A549 (cell line): ENCODE measurements around the gene SEMA7A.

Experiments
- BCL3 ChIP-seq: fragments of >200 bp; sonication (Bioruptor Twin); formaldehyde crosslinking; IDR thresholded peaks from 3 replicates; pipeline ENCODE4 v1.6.1; 2016
- CTCF ChIP-seq: fragments of >200 bp; sonication (Bioruptor Twin); formaldehyde crosslinking; IDR thresholded peaks from 3 replicates; pipeline ENCODE4 v1.5.1; 2016
- KDM1A ChIP-seq: fragments of 200-600 bp; sonication (generic); IDR thresholded peaks from 2 replicates; pipeline ENCODE4 v1.6.1; 2016; ENCODE audit warnings: low read depth, mild to moderate bottlenecking
- SREBF2 ChIP-seq: fragments of 450-650 bp; IDR thresholded peaks from 2 replicates; pipeline ENCODE4 v1.6.1; 2014; ENCODE audit warnings: mild to moderate bottlenecking, moderate library complexity

GRCh38 chr15:74369084-74369745 is 64.5 kb downstream of the SEMA7A start:
- TF ChIP-seq CTCF: no peak
- no peak for TF ChIP-seq KDM1A
- no peak for TF ChIP-seq SREBF2
- no peak for TF ChIP-seq BCL3
